ENCODE measurements around the gene ALDH1A2.

- TF ChIP-seq SUZ12 (IDR thresholded peaks at IDR 0.05; ENCODE audit: extremely low read depth, insufficient read depth, insufficient read length) (no peak), ZNF274 (IDR thresholded peaks at IDR 0.05; ENCODE audit: low read depth, low read length) (no peak), YY1 (IDR thresholded peaks at IDR 0.05; ENCODE audit: insufficient read depth, insufficient read length) (no peak)
Measured at GRCh38 chr15:58111718-58112104, 46.2 kb upstream of the ALDH1A2 start.
